OCI-LY7 (cell line): Measurements from ENCODE around the gene TMPRSS6. TPM values are rescaled to one million over a fixed set of nuclear protein-coding genes. Genes with fewer than 3 reads are reported as not detected.

ENCODE experiments used
- BruUV-seq: library from RNA; stranded (reverse); fragments of 400-500 nt; replicated peaks from 2 replicates; lab custom pipeline; 2021; lab: Mats Ljungman, UMichigan
- CTCF ChIA-PET: fragments of 300-600 bp; sonication (Branson Sonifier 250); formaldehyde crosslinking; loops from one replicate; lab custom pipeline; 2022; ENCODE audit warnings: antibody characterized with exemption; ENCODE audit not compliant: unreplicated experiment; lab: Charles Lee
- POLR2A ChIA-PET: fragments of 300-600 bp; sonication (Branson Sonifier 250); formaldehyde crosslinking; loops from one replicate; lab custom pipeline; 2022; ENCODE audit warnings: antibody characterized with exemption; lab: Charles Lee
- DNase-seq: peaks from one replicate; pipeline ENCODE4 v3.0.0-alpha.2; 2015; ENCODE audit warnings: low spot score
- H2AFZ ChIP-seq: fragments of 200-600 bp; sonication (generic), shearing (Covaris generic); 2 replicates; pipeline ENCODE4 v1.6.1; 2014; ENCODE audit warnings: mild to moderate bottlenecking, antibody characterized with exemption, low read length, moderate library complexity
- H3K27ac ChIP-seq: fragments of 200-600 bp; sonication (generic); 2 replicates; pipeline ENCODE4 v1.5.1; 2014; ENCODE audit warnings: mixed run types, low read depth, mild to moderate bottlenecking, moderate library complexity, low read length, inconsistent platforms; ENCODE audit not compliant: poor library complexity, severe bottlenecking
- H3K36me3 ChIP-seq: fragments of 200-600 bp; sonication (generic); 2 replicates; pipeline ENCODE4 v1.6.1; 2014; ENCODE audit warnings: mild to moderate bottlenecking, antibody characterized with exemption, low read length, moderate library complexity, mixed read lengths; ENCODE audit not compliant: insufficient read depth
- H3K4me1 ChIP-seq: fragments of 200-600 bp; sonication (generic); 2 replicates; pipeline ENCODE4 v1.5.1; 2014; ENCODE audit warnings: mild to moderate bottlenecking, low read length; ENCODE audit not compliant: insufficient read depth, poor library complexity, severe bottlenecking
- H3K4me2 ChIP-seq: fragments of 200-600 bp; sonication (generic); 2 replicates; pipeline ENCODE4 v1.6.1; 2014; ENCODE audit warnings: mild to moderate bottlenecking, low read length
- H3K4me3 ChIP-seq: fragments of 200-600 bp; sonication (generic); 2 replicates; pipeline ENCODE4 v1.5.1; 2014; ENCODE audit warnings: mild to moderate bottlenecking, low read depth, low read length; ENCODE audit not compliant: poor library complexity, severe bottlenecking
- H3K79me2 ChIP-seq: fragments of 200-600 bp; sonication (generic); 2 replicates; pipeline ENCODE4 v1.6.1; 2016; ENCODE audit warnings: low read depth, mild to moderate bottlenecking, low read length, moderate library complexity, mixed read lengths; ENCODE audit not compliant: insufficient read depth
- H3K9me2 ChIP-seq: fragments of 200-600 bp; sonication (generic); 2 replicates; pipeline ENCODE4 v1.6.1; 2016; ENCODE audit warnings: mild to moderate bottlenecking, low read length, mixed read lengths; ENCODE audit not compliant: insufficient read depth
- H3K9me3 ChIP-seq: fragments of 200-600 bp; sonication (generic); 2 replicates; pipeline ENCODE4 v1.6.1; 2014; ENCODE audit warnings: mild to moderate bottlenecking, mixed run types, low read length, mixed read lengths
- H4K20me1 ChIP-seq: fragments of 200-600 bp; sonication (generic); 2 replicates; pipeline ENCODE4 v1.6.1; 2014; ENCODE audit warnings: mild to moderate bottlenecking, antibody characterized with exemption, low read length, moderate library complexity, mixed read lengths; ENCODE audit not compliant: insufficient read depth
- EZH2phosphoT487 ChIP-seq: fragments of 200-600 bp; sonication (generic); IDR thresholded peaks from 2 replicates; pipeline ENCODE4 v1.6.1; 2018; ENCODE audit warnings: low read depth, borderline replicate concordance, mild to moderate bottlenecking, mixed run types, antibody characterized with exemption, low read length, moderate library complexity, mixed read lengths
- intact Hi-C: fragments of 100-400 bp; cut with micrococcal nuclease; formaldehyde crosslinking; loops from one replicate; pipeline ENCODE4 v1.10.0; 2022; ENCODE audit not compliant: unreplicated experiment
- total RNA-seq, 2 experiments: library from RNA; depleted of rRNA in 1 of 2; stranded (reverse); fragments of >200 nt in 1 of 2; shearing (Covaris generic) in 1 of 2; gene quantifications; 2 replicates each; pipeline ENCODE4 v1.2.3, GENCODE V29; 2014 to 2022
- TF ChIP-seq, protein P1 (sequence below): fragments of 200-600 bp; sonication (generic); conservative IDR thresholded peaks from 2 replicates; pipeline ENCODE4 v1.5.1; 2014; ENCODE audit warnings: mild to moderate bottlenecking, antibody characterized with exemption, low read length, moderate library complexity, mixed read lengths

Gene TMPRSS6
- total RNA-seq, 2 experiments from 2014 or later: not detected

DNA sequence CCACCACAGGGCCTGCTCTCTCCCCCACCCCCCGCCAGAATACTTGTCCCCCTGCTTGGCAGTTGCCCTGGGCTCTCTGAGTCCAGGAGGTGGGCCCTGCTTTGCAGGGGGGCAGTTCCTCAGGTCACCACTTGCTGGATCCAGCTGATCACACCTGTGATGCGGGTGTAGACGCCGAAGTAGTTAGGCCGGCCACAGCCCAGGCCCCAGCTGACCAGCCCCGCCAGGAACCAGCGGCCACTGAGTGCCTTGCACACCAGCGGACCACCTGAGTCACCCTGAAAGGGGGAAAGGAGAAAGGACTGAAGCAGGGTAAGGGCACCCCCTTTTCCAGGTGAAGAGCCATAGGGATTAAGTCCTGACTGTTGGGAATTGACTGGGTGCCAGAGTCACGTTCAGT, 43.6 kb downstream of the TMPRSS6 start:
- no peak for TF ChIP-seq EZH2phosphoT487
- TF ChIP-seq, protein P1, sequence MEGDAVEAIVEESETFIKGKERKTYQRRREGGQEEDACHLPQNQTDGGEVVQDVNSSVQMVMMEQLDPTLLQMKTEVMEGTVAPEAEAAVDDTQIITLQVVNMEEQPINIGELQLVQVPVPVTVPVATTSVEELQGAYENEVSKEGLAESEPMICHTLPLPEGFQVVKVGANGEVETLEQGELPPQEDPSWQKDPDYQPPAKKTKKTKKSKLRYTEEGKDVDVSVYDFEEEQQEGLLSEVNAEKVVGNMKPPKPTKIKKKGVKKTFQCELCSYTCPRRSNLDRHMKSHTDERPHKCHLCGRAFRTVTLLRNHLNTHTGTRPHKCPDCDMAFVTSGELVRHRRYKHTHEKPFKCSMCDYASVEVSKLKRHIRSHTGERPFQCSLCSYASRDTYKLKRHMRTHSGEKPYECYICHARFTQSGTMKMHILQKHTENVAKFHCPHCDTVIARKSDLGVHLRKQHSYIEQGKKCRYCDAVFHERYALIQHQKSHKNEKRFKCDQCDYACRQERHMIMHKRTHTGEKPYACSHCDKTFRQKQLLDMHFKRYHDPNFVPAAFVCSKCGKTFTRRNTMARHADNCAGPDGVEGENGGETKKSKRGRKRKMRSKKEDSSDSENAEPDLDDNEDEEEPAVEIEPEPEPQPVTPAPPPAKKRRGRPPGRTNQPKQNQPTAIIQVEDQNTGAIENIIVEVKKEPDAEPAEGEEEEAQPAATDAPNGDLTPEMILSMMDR: no peak
- no peaks in the 10 kb centered on the region for H4K20me1 ChIP-seq
- H3K27ac ChIP-seq: no peak overlapping the region
- H3K4me2 ChIP-seq: no peak overlapping the region
- no peaks in the 10 kb centered on the region for H3K9me3 ChIP-seq
- CTCF ChIA-PET: no interaction called here
- no peaks in the 10 kb centered on the region for H3K79me2 ChIP-seq
- no TSS peak for BruUV-seq
- POLR2A ChIA-PET: no interaction called here
- no peaks in the 10 kb centered on the region for H3K9me2 ChIP-seq
- H3K36me3 ChIP-seq: no peaks in the 10 kb centered on the region
- intact Hi-C loops: no loop called here
- no peaks in the 10 kb centered on the region for H3K4me1 ChIP-seq
- no peak for DNase-seq
- no peak overlapping the region for H3K4me3 ChIP-seq
- no peak overlapping the region for H2AFZ ChIP-seq

DNA sequence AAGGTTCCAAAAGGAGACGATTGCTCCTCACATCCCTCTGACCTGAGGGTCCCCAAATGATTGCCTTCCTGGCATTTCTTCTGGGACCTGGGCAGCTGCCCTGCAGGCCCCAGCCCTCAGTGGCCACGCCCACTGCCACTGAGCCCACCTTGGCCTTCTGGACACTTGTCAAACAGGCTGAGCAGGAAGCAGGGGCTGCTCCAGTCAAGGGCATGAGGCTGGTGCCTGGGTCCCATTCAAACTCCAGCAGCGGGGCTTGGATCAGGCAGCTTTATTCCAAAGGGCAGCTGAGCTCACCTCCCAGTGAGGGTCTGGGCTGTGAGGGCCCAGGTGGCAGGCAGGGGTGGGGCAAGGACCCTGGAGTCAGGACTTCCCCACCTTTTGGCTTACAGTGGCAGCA, 44.3 kb downstream of the TMPRSS6 start:
- BruUV-seq: no TSS peak
- no peaks in the 10 kb centered on the region for H3K4me1 ChIP-seq
- ChIA-PET POLR2A (no interaction called here), CTCF (no interaction called here)
- H3K79me2 ChIP-seq: no peaks in the 10 kb centered on the region
- no peak for DNase-seq
- no peak overlapping the region for H2AFZ ChIP-seq
- no peak overlapping the region for H3K4me2 ChIP-seq
- H3K9me3 ChIP-seq: no peaks in the 10 kb centered on the region
- no peaks in the 10 kb centered on the region for H3K36me3 ChIP-seq
- TF ChIP-seq, protein P1: no peak
- no peak for TF ChIP-seq EZH2phosphoT487
- H3K27ac ChIP-seq: no peak overlapping the region
- no peak overlapping the region for H3K4me3 ChIP-seq
- H4K20me1 ChIP-seq: no peaks in the 10 kb centered on the region
- H3K9me2 ChIP-seq: no peaks in the 10 kb centered on the region
- intact Hi-C loops: no loop called here

DNA sequence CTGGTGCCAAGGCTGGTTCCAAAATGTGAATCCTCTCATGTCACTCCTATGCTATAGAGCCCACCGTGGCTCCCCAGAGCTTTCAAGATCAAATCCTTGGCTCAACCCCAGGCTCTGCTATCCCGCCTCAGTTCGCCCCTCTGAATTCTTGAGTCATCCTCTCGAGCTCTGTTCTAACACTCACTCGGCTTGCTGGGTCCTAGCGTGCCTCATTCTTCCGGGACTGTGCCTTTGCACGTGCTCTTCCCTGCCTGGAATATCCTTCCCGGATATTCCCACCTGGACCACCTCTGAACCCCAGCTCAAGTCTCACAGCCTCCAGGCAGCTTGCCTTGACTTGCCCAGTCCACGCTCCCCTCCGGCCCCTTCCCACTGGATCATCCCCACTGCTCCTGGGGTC, 45.0 kb downstream of the TMPRSS6 start:
- Histone ChIP-seq H3K4me1 (no peaks in the 10 kb centered on the region), H3K36me3 (no peaks in the 10 kb centered on the region), H3K9me3 (no peaks in the 10 kb centered on the region), H4K20me1 (no peaks in the 10 kb centered on the region), H3K27ac (no peak overlapping the region), H3K79me2 (no peaks in the 10 kb centered on the region), H2AFZ (no peak overlapping the region), H3K4me3 (no peak overlapping the region), H3K9me2 (no peaks in the 10 kb centered on the region), H3K4me2 (no peak overlapping the region)
- intact Hi-C loops: no loop called here
- CTCF ChIA-PET: no interaction called here
- TF ChIP-seq, protein P1: no peak
- TF ChIP-seq EZH2phosphoT487: no peak
- POLR2A ChIA-PET: no interaction called here
- no peak for DNase-seq
- BruUV-seq: no TSS peak
